NCI-H226 (cell line): ENCODE results near the gene ARID2.

Source experiments
- DNase-seq: peaks from one replicate; pipeline ENCODE4 v3.0.0-alpha.2; 2015

The ARID2 gene

DNA sequence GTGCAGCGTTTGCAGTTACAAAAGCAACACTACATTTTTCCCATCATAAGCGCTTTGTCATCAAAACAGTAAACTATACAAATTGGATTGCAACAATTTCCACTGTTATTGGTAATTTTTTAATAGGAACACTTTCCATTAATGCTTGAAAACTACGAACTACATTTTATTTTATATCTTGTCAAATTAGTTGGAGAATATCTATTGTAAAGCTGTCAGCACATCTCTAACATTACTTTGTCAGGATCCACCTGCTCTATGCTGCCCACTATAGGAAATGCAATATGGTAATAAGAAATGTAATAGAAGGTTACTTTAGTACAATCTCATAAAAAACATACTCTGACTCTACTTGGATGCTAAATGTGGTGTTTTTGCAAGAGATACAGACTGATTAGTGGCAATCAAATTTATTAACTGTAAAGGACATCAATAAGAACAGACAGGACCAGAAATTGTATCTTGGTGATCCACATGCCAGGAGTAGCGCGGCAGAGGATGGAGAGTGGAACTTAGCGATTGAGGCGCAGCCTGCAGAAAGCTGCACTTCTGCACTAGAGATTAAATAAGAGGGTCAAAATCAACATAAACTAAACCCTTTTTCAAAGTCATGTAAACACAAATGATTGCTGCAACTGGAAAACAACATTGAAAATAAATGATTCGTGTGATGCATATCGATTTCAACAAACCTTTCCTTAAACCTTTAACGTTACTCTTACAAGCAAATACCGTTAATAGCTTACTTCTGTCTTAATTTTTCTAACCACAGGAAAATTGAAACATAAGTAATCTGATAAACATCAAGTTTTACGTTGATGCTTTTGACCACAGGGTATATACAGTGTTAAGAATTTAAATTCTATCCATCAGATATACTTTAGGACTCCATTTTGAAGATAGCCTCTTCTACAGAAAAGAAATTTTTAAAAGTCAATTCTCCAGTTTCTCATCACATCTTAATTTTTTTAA, 3.6 kb upstream of the ARID2 start:
- peak; percentile 52 for DNase-seq

- no peak for DNase-seq
These were observed 2.8 kb upstream of the ARID2 start for GRCh38 chr12:45726603-45727300.

- DNase-seq, result peak; percentile 100
These were observed 2.1 kb upstream of the ARID2 start for GRCh38 chr12:45727301-45727979.

GRCh38 chr12:45727980-45728629, 1.4 kb upstream of the ARID2 start:
- no peak for DNase-seq

DNA sequence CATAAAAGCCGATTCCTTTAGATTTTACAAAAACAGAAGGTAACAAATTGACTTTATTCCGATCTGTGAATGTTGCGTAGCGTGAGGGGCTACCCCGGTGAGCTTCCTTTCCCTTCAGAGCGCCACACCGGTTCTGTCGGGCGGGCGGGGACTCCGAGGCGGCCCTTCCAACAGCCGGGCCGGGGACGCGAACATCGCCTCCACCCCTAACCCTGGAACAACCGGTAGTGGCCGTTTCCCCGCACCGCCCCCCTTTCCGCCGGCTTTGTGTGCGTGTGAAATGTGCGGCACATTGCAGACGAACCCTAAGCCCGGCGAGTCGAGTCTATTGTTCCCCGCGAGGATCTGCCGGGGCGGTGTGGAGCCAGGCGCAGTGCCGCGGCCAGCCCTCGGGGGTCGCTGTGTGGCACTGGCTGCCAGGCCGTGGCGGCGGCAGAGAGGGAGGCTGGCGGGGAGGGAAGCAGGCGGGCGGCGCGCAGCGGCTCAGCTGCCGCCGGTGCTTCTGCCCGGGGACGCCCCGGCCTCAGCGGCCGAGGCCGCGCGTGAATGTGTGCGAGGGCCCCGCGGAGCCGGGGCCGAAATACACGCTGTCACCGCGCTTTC, 775 bp upstream of the ARID2 start:
- DNase-seq, result peak; percentile 97

GRCh38 chr12:45730084-45730347, 510 bp downstream of the ARID2 start:
- no peak for DNase-seq

GRCh38 chr12:45730348-45731189, 1.1 kb downstream of the ARID2 start:
- DNase-seq, result peak; percentile 53

DNA sequence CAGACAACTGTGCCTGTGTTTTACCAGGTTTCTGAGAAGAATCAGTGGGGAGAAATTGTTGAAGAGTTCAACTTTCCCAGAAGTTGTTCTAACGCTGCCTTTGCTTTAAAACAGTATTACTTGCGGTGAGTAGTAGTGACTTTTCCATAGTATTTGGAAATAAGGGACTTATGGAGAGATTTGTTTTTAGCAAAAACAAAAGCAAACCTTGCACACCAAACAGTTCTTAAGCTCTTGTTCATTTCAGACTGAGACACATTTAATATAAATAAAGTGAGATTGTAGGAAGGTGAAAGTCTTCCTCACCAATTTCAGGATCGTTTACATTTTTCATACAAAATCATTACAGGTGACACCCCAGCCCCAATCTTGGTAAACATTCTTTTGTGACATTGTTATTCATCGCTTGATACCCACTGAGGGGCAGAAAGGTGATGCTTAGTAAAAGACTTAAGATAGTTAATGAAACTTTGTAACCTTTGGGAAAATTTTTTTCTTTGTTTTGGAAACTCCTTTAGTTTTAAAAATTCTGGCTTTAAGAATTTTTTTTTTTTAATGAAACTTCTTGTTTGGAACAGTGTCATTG, 1.8 kb downstream of the ARID2 start:
- no peak for DNase-seq

- no peak for DNase-seq
These were observed 2.7 kb downstream of the ARID2 start for GRCh38 chr12:45732250-45732649.

- no peak for DNase-seq
These were observed 3.4 kb downstream of the ARID2 start for GRCh38 chr12:45732936-45733335.

DNA sequence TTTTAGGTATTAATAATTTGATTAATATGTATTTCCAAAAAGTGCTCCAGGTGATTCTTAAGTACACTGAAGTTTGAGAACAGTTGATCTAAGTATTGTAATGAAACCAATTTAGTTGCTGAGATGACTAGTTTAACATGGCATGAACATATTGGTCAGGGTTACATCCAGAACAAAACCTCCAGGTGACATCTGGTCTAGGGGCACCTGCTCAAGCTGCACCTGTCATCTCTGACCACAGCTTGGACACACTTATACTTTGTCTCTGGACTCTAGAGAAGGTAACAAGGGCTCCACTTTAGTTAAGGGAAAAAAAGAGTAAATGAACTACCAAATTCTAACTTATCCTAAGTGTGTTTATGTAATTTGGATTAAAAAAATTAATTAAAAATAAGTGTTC, 8.1 kb downstream of the ARID2 start:
- DNase-seq, result no peak

- DNase-seq, result no peak
These were observed 13.1 kb downstream of the ARID2 start for GRCh38 chr12:45742590-45742989.

DNA sequence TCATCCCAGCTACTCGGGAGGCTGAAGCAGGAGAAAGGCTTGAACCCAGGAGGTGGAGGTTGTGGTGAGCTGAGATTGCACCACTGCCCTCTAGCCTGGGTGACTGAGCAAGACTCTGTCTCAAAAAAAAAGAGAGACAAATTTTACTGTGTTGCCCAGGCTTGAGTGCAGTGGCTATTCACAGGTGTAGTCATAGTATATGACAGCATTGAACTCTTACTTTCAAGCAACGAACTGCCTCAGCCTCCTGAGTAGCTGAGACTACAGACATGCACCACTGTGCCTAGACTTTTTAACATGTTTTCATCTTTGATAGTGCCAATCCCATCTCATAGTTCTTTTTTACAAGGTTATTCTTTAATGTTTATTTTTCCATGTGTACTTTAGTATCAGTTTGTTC, 13.7 kb downstream of the ARID2 start:
- no peak for DNase-seq

DNA sequence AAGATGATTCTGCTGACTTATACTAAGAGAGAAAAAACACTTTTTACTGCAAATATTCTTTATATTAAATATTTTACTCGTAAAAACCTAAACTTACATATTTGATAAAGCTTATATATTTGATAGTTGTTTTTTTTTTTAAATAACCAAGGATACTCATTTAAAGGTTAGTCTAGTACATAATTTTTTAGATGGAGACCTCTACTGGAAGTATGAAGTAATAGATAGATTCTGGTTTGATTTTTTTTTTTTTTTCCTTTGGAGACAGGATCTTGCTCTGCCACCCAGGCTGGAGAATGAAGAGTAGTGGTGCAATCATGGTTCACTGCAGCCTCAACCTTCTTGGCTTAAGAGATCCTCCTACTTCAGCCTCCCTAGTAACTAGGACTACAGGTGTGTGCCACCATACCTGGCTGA, 16.4 kb downstream of the ARID2 start:
- no peak for DNase-seq

GRCh38 chr12:45756666-45757065, 27.2 kb downstream of the ARID2 start:
- no peak for DNase-seq

DNA sequence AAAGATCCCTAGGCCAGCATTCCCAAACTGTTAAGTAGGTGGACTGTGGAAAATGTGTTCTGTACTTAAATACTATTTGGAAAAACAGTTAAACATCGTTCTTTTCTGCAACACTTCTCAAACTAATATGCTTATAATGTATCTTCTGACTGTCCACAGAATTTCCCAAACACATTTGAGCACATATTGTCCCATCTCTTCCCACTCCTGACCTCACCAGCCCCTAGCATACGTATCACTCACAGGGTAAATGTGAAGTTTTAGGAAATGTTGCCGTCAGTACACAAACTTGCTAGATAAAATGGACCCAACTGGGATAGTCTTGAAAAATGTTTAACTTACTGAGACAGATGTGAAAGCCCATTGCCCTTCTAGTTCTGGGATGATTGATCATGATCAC, 27.7 kb downstream of the ARID2 start:
- no peak for DNase-seq

- no peak for DNase-seq
These were observed 30.8 kb downstream of the ARID2 start for GRCh38 chr12:45760333-45760732.

- no peak for DNase-seq
These were observed 32.9 kb downstream of the ARID2 start for GRCh38 chr12:45762185-45763110.

GRCh38 chr12:45763381-45763780, 33.9 kb downstream of the ARID2 start:
- DNase-seq, result no peak

- DNase-seq, result no peak
These were observed 38.7 kb downstream of the ARID2 start for GRCh38 chr12:45768194-45768593.
